GM19397 (cell line): ENCODE results near the gene MCMBP.
"Not testable (repeated sequence)": the region's sequence is repeated elsewhere in the genome, so short reads cannot be mapped to it uniquely, and the experiment has no call there.

ENCODE experiments used
- ATAC-seq: cut with Tn5 transposase; IDR thresholded peaks from one replicate; pipeline ENCODE4 v1.9.1; 2021; ENCODE audit warnings: mild to moderate bottlenecking, moderate library complexity; ENCODE audit not compliant: unreplicated experiment

Gene MCMBP

GRCh38 chr10:119883901-119884611, 11.4 kb upstream of the MCMBP start:
- not testable (repeated sequence) for ATAC-seq

GRCh38 chr10:119878524-119878923, 5.9 kb upstream of the MCMBP start:
- ATAC-seq: no peak

- peak; percentile 91 for ATAC-seq
Observed at GRCh38 chr10:119872860-119873681, 428 bp upstream of the MCMBP start.

DNA sequence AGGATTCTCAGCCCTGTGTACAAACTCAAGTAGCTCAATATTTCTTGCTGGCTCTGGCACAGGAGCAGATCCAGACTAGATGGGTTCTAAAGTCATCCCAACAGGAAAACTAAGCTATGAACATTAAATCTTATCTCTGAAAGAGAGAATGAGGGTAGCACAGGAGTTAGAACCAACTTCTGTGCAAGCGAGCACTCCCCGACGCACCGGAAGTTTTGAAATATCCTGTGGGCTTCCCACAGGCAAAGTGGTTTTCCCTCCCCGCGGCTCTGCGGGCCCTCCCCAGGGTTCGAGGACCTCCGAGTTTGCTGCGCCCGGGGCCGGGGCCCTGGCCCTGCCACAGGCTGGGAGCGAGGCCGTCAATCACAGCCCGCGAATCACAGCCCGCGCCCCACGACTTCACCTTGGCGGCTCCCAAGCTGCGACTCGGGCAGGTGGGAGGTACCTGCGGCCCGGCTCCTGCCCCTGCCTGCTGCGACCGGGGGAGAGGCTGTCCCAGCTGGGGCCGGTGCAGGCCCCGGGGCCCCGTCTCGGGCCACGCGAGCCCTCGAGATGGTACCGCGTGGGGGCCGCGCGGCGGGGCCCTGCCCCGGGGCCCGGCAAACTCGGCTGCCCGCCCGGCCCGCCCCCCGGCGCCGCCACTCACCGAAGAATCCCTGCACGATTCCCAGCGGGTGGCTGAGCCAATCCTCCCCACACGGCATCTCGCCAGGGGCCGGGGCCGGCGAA, 598 bp downstream of the MCMBP start:
- peak; percentile 38 for ATAC-seq

GRCh38 chr10:119869398-119869797, 3.2 kb downstream of the MCMBP start:
- not testable (repeated sequence) for ATAC-seq

- no peak for ATAC-seq
Observed at GRCh38 chr10:119867317-119867716, 5.3 kb downstream of the MCMBP start.

- no peak for ATAC-seq
Observed at GRCh38 chr10:119865699-119866240, 6.9 kb downstream of the MCMBP start.

DNA sequence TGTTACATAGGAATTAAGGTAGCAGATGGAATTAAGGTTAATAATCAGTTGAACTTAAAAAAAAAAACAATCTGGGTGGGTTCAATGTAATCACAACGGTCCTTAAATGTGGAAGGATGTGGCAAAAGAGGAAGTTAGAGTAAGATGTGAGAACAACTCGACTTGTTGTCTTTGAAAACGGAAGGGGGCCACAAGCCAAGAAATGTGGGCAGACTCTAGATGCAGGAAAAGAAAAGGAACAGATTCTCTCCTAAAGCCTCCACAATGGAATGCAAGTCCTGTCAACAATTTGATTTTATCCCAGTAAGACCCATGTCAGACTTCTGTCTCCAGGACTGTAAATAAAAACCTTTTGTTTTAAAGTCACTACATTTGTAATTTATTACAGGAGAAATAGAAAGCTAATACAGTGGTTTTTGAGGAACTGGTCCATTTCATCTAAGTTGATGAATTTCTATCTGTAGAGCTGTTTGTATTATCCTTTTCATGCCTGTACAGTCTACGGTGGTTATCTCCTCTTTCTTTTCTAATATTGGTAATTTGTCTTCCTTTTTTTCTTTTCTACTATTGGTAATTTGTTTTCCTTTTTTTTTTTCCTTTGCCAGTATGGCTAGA, 8.6 kb downstream of the MCMBP start:
- ATAC-seq: no peak

DNA sequence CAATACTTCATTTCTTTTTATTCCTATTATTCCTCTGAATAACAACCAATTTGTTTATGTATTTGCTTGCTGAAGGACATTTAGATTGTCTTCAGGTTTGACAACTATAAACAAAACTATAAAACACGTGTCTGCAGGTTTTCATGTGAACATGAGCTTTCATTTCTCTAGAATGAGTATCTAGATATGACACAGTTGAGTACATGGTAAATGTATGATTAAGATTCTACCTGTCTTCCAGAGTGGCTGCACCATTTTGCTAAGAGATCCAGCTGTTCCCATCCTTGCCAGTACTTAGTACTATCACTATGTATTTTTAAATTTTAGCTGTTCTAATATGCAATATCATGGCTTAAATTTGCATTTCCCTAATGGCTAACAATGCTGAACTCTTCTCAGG, 10.1 kb downstream of the MCMBP start:
- ATAC-seq: no peak

DNA sequence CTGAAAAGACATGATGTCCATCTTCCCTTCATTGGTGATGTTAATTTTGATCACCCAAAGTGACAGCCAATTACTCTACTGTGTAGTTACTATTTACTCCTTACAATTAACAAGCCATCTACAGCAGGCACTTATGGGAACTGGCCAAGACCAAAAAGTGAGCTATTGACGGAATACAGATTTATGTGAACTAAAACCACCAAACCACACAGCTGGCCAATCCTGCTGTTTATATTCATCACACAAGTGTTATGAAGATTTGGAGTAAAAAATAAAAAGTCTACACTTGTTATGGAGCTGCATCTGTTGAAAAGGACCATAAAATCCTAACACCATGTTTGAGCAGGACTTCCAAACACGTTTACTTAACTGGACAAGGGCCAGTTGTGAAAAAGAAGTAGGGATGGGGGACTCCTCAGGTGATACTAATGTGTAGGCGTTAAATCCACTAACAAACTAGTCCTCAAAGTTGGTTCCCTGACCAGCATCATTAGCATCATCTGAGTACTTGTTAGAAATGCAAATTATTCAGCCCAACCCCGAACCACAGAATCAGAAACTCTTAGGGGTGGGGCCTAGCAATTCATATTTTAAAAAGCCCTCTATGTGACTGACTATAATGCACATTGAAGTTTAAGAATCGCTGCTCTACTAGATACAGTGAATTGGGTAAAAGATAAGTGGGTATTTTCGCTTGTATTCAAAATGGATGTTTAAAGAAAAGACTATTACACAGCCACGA, 11.6 kb downstream of the MCMBP start:
- ATAC-seq: no peak

DNA sequence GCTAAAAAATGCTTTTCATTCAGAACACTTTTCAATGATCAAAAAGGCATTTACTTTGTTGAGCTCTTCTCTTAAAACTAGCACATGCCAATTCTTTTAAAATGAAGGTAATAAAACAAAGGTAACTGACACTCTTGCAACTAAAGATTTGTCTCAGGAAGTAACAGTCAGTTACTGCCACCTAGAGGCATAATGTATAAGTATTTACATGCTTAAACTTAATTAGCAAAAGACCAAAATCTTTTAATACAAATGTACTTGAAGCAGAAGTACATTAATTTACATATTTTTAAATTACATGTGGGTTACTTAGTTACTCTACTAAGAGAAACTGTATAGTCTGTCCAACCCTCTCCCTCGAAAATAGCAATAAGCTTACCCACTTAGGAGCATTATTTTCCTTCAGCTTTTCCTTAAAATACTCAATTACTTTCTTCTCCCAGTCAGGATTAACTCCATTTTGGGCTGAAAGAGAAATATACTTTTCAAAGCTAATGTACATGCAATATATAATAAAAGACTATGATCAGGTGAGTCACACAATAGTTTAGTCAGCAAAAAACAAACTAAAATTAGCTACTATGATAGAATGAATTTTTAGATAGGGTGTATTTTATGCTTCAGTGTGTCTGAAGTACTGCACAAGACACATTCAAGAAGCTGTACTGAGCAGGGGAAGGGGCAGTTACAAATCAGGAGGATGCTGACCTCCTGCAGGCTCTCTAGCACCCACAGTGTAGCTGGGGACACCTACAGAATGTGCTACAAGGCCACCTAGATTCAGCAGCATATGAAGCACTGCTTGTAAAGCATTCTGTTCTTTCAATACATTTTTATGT, 13.0 kb downstream of the MCMBP start:
- no peak for ATAC-seq

DNA sequence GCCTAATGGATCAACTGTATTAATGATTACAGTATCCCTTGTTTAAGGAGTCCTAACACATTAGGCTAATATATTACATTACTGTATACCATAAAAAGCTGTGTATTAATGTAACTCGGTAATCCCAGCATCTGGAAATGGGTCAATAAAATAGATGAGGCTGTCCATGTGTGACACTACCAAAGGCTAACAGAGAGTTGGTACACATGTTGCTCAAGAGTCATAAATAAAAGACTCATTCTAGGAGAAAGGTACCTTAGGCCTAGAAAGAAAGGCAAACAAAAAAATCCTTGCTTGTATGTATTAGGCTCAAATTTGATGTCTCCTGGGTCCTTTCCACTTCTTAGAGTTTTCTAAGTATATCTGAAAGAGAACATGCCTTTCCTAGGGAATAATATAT, 14.6 kb downstream of the MCMBP start:
- ATAC-seq: no peak

DNA sequence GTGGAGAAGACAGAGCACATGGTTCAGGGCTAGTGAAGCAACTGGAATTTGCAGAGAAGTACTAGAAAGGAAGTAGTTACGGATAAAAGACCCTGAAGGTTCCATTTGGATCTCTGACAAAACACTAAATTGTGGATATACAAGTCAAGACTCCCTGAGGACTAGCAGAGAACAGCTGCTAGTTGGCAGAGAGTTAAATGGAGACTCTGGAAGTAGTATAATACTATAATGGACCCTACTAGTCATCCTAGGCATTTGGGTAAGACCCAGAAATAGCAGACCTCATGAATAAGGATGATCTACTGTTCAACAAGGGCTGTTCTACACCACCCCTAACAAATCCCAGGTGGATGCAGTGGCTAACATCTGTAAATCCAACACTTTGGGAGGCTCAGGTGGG, 19.1 kb downstream of the MCMBP start:
- no peak for ATAC-seq

- no peak for ATAC-seq
Observed at GRCh38 chr10:119852822-119853221, 19.8 kb downstream of the MCMBP start.

GRCh38 chr10:119852277-119852676, 20.4 kb downstream of the MCMBP start:
- ATAC-seq: no peak

- no peak for ATAC-seq
Observed at GRCh38 chr10:119849944-119850343, 22.7 kb downstream of the MCMBP start.

- ATAC-seq: no peak
Observed at GRCh38 chr10:119849031-119849789, 23.4 kb downstream of the MCMBP start.

GRCh38 chr10:119845656-119846055, 27.0 kb downstream of the MCMBP start:
- no peak for ATAC-seq

DNA sequence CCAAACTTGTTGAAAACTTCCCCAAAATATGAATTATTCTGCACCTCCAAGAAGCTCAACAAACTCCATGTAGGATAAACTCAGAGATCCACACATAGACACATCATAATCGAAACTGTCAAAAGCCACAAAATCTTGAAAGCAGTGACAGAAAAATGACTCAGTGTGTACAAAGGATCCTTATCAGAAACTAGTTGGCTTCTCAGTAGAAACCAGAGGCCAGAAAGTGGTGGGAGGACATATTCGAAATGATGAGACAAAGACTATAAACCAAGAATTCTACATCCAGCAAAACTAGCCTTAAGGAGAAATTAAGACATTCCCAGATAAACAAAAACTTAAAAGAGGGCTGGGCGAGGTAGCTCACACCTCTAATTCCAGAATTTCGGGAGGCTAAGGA, 38.5 kb downstream of the MCMBP start:
- no peak for ATAC-seq
